DMS153 treated with DMSO at 0.1 percent for 48 hours (cell line): ENCODE results near the gene GDF2.

ENCODE experiments used
- DNase-seq: peaks from one replicate; lab custom pipeline; 2025; ENCODE audit not compliant: unreplicated experiment; lab: John Stamatoyannopoulos, UW

Gene GDF2

DNA sequence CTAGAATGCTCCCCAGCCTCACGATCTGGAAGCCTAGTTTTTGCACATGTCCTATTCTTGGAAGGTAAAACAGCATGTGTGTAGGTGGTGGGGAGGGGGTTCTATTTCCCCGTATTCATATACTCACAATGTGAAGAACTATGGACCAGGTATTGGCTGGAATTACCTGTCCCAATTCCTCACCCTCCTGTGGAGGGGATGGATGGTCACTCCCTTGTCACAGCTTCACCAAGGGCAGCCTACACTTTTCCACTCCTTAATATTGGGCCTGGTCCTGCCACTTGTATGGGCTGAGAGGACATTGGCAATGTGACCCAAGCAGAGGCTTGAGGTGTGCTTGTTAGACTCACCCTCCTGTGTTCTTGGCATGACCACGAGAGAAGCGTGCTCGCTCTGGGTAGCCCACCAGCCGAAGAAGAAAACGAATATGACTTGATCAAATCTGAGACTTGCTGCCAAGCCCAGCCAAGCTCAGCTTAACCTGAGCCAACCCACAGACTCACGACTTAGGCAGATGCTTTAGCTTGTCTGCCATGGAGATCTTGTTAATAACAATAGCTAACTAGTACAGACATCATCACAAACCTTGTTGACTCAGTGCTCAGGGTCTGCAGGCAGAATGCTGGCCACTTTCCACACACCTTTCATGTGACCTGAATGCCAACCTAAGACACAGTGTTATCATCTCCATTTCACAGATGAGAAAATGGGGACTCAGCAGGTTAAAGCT is 44.6 kb downstream of the GDF2 start:
- no peak for DNase-seq

DNA sequence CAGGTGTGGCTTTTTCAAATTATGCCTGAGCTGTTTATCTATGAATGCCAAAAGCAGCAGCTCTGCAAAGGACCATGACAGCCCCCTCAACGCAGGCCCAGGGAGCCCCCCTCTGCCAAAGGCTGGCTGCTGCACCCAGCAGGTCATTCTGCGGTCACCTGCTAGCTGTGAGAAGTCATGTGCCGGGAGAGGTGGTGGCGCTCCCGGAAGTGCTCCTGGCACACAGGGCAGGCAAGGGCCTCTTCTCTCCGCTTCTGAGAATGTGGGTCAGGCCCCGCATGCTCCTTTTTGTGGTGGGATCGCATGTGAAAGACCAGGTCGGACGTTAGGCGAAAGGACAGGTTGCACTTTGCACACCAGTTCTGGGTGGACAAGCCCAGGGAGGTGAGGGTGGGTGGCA is 45.4 kb downstream of the GDF2 start:
- DNase-seq: no peak

DNA sequence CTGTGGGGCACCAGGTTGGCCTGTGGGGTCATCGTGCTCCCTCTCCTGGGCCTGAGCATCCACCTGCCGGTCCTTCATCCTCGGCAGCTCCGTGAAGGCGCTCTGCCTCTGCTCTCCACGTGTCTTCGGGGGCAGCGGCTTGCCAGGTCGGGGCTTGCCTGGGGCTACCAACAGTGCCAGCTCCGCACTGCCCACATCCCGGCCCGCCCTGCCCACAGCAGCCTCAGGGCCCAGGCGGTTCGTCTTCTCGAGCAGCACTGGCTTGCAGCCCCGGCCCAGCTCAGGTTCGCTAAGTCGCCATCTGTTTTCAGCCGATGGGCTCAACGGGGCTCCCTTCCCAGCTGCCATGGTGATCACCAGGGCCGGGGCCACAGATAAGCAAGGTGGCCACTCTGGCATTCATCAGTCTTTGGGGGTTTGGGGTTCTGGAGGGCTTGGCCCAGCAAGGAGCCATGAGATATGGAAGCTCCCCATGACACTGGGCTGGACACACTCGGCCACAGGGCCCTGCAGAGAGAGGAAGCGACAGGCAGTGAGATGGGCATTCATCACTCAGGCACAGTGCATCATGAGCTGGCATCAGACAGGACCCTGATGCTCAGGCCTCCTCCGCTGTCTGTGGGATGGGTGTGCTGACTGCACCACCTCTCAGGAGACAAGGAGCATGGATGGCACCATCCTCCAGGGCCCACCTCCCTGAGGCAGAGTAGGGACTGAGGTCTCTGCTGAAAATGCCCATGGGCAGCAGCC is 46.4 kb downstream of the GDF2 start:
- no peak for DNase-seq

DNA sequence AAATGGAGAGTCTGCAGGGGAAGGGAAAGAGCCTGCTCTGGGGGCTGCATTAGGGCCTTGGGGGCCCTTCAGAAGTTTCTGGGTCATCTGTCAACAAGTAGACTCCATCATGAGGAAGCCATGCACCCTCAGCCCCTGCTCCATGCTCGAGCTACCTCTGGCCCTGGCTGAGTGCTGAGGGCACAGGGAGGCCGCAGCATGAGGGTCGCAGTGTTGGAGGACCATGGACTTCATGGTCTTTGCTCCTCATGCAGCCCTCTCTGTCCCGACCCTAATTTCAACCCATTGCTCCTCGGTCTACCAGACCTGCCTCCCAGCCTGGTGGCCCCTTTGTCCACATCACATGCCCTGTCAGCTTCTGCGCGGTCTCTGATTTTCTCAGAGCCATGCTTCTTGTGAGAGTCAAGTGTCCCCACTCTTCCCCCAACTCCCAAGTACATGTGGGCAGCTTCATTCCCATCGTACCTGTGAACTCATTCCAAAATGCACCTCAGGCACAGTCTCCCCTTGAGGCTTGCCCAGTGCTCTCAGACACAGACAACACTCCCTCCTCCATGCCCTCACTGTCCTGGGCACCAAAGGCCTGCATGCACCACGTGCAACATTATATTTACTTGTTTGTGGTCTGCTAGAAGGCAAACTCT is 47.1 kb downstream of the GDF2 start:
- no peak for DNase-seq

DNA sequence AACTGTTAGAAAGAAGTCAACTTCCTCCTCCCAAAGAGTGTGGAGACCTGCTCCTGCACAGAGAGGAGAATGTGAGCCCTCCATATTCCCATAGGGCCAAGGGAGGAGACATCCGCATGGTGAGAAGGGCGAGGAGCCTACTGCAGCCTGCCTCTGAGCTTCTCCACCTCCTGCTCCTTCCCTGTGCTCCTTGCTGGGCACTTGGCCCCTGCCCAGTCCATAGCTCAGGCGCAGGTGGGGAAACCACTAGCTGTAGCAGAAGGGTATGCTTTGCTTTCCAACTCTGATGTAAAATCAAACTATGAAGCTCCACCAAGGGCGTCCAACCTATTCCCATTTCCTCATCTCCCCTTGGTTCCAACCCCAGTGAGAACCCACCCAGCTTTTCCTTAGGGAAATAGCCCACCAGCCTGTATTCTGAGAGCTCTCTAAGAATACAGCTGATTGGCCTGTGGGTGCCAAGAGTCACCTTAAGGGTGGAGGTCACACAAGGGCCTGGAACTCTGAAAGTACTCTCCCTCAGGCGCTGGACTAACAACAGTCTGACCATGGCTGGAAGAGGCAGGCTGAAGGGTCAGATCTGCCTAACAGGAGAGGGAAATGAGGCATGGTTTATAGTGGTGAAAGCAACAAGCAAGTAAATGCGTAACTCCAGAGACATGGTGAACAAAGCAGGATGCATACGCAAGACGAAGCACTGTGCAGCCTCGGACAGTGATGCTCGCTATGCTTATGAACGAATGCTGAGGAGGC is 47.9 kb downstream of the GDF2 start:
- no peak for DNase-seq

DNA sequence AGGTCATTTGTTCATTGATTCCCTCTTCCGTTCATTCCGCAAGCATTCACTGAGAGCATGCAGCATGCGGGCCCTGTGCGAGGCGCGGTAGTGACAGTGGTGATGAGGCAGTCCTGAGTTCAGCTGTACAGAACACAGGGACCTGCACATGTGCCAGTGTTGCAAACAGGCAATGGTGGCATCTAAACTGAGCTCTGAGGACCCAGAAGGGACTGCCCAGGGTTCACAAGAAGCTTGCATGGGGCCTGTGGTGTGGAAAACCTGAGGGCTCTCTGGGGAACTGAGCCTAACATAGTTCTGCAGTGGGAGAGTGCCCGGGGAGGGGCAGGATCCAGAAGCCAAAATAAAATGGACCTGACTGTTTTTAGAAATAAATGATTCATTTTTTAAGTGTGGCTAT is 48.6 kb downstream of the GDF2 start:
- no peak for DNase-seq

DNA sequence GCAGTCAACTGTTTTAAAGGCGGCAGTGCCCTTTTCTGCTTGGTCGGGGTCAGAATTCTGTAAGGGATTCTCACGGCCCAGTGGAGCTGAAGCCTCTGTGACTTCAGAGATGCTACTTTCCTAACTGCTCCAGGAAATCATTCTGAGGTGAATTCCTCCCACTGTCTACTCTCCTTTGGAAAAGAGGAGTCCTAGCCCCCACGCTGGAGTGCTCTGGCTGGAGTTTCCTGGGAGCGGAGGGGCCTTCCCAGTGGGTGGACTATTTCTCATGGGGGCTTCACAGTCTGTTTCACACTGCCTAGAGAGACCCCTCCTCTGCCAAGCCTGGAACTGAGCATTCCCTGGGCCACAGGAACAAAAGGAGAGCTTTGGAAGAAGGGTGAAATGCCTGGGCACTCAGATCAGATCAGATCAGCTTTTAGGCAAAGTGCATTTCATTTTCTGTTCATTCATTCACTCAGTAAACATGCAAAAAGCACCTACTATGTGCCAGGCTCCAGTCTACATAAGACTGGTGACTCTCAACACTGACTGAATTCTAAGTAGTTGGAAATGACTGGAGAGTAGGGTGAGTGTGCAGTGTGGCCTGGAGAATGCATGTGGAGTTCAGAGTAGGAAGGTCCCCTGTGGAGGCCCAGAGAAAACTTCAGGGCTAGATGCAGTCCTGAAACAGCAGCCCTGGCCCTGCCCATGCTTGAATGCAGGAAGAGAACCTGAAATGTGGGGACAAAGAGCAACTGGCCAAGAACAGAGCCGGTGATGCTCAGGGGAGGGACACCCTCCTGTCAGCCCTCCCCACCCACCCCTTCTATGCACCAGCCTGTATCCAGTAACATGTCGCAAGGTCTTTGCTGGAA is 49.6 kb downstream of the GDF2 start:
- no peak for DNase-seq

DNA sequence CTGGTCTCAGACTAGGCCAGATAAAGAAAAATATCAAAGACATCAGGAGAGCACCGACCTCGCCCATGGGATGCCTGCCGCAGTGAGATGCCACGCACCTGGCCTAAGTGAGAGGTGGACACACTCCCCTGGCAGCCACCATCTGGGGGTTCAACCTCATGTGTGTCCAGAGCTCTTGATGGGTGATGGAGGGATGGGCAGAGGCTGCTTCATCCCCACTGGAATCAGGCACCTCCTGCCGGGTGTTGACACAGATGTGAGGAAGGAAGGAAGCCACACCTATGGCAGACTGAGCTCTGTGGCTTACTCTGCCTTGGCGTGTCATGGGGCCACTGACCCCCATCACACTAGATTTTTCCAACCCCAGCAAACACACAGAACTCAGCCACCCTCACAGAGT is 50.5 kb downstream of the GDF2 start:
- no peak for DNase-seq

DNA sequence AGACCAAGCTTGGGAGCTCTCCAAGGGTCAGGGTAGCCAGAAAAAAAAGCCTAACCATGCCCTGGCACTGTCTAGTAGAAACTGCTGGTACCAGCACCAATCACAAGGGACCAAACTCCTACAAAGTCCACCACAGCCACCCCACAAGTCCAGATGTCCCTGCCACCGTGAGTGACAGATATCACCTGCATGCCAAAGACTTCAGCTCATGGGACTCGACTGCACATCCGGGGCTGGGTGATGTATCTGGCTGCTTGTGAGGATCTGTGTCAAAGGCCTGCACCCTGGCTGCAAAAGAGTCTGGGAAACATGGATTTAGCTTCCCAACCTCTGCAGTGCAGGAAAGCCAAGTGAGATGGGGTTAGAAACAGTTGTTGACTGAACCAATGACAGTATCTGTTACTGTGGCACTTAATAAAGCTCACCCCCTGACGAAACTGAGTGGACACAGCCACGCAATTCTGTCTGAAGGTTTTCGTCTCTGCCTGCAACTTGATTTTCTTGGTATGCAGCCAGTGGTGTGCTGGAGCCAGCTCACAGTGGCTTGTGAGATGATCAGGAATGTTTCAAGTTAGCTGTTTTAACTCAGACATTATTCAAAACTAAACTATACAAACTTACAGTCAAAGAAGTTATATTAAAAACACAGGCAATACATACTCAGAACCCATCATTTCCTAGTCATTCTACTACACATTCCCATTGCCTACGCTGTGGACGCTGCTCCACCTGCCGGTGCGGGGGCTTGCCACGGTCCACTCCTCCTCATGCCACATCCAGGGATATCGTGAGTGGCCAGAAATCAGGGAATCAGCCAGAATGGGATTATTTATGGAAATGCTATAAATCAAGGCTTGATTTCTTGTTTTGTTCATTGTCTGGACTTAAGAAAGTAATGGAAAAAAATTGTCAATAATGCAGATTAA is 52.6 kb downstream of the GDF2 start:
- DNase-seq: no peak

DNA sequence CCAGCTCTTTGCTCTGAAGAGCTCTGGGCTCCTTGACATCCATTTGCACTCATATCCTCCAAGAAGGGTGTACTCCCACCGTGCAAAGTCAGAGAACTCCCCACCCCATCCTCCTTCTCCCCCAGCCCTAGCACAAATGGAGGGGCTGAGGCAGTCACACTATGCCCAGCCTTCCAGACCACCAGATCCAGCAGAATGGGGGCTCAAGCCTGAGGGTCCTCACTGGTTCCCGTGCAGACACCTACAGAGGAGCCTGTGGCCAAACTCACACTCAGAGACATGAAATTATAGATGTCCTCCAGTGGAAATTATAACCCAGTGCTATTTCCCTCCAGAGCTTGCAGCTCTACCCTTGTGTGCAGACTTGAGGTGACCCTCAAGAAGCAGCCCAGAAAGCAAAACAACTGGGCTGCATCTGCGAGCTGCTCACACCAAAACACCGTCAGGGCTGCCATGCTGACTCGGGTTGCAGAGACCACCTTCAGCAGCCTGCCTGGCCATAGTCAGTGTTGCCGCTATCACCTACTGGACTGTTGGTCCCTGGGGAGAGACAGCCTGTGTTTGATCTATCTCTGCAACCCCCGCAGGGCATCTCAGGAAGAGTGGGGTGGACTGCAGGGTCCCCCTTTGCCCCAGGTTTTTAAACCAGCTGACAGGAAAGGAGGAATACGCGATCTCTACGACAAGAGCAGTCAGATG is 54.4 kb downstream of the GDF2 start:
- no peak for DNase-seq
